OCI-LY3 (cell line): ENCODE results near the gene NTN3.

ENCODE experiments used
- H2AFZ ChIP-seq: fragments of 200-600, 300-600 bp; shearing (Covaris generic); 2 replicates; pipeline ENCODE4 v1.6.0; 2014; ENCODE audit warnings: antibody characterized with exemption, low read depth, low read length
- H3K27ac ChIP-seq: fragments of 200-600, 300-600 bp; sonication (generic); 2 replicates; pipeline ENCODE4 v1.5.1; 2014; ENCODE audit warnings: mild to moderate bottlenecking, low read length, moderate library complexity, mixed read lengths
- H3K27me3 ChIP-seq: fragments of 200-600, 300-600 bp; sonication (generic); 2 replicates; pipeline ENCODE4 v1.6.1; 2014; ENCODE audit warnings: low read depth, low read length, mixed read lengths
- H3K36me3 ChIP-seq: fragments of 200-600, 300-600 bp; sonication (generic); replicated peaks from 2 replicates; pipeline ENCODE3; 2014; ENCODE audit warnings: low read depth, low read length, mixed read lengths
- H3K4me1 ChIP-seq: fragments of 300-600, 200-600 bp; sonication (generic); 2 replicates; pipeline ENCODE4 v1.6.1; 2014; ENCODE audit warnings: low read length, mixed read lengths
- H3K4me2 ChIP-seq: fragments of 200-600, 300-600 bp; sonication (generic); 2 replicates; pipeline ENCODE4 v1.6.1; 2014; ENCODE audit warnings: low read length, mixed read lengths
- H3K4me3 ChIP-seq: fragments of 300-600, 200-600 bp; sonication (generic); 2 replicates; pipeline ENCODE4 v1.5.1; 2014; ENCODE audit warnings: antibody characterized with exemption, mild to moderate bottlenecking, low read length, moderate library complexity
- H3K79me2 ChIP-seq: fragments of 300-600, 200-600 bp; shearing (Covaris generic); 2 replicates; pipeline ENCODE4 v1.6.1; 2014; ENCODE audit warnings: mild to moderate bottlenecking, low read length, mixed read lengths
- H3K9ac ChIP-seq: fragments of 300-600, 200-600 bp; shearing (Covaris generic); 2 replicates; pipeline ENCODE4 v1.6.0; 2014; ENCODE audit warnings: mild to moderate bottlenecking, low read length, moderate library complexity
- H3K9me3 ChIP-seq: fragments of 200-600, 300-600 bp; shearing (Covaris generic); 2 replicates; pipeline ENCODE4 v1.6.1; 2014; ENCODE audit warnings: low read length, mixed read lengths; ENCODE audit not compliant: insufficient read depth
- H4K20me1 ChIP-seq: fragments of 200-600, 300-600 bp; sonication (generic); 2 replicates; pipeline ENCODE4 v1.6.1; 2016; ENCODE audit warnings: low read length, mixed read lengths; ENCODE audit not compliant: insufficient read depth
- EZH2phosphoT487 ChIP-seq: fragments of 200-600 bp; shearing (Covaris generic); IDR thresholded peaks from 2 replicates; pipeline ENCODE4 v1.6.1; 2018; ENCODE audit warnings: antibody characterized with exemption, mixed run types, low read depth
- TF ChIP-seq, protein P1 (sequence below): fragments of 200-600, 300-600 bp; sonication (generic); IDR thresholded peaks from 2 replicates; pipeline ENCODE4 v1.5.1; 2014; ENCODE audit warnings: antibody characterized with exemption, low read length, low read depth

The NTN3 gene

GRCh38 chr16:2450975-2451381, 20.1 kb upstream of the NTN3 start:
- Histone ChIP-seq H2AFZ (no peak overlapping the region), H3K9ac (no peak overlapping the region), H3K9me3 (no peaks in the 10 kb centered on the region), H3K27ac (no peak overlapping the region), H3K4me3 (no peak overlapping the region), H3K79me2 (no peaks in the 10 kb centered on the region), H3K27me3 (no peaks in the 10 kb centered on the region), H3K36me3 (peaks cover 68% of the 10 kb centered on the region), H3K4me2 (no peak overlapping the region), H4K20me1 (0 out of 2 replicates have a peak, but pooled peaks cover 4% of the 10 kb centered on the region), H3K4me1 (no peaks in the 10 kb centered on the region)
- TF ChIP-seq EZH2phosphoT487 = no peak
- TF ChIP-seq, protein P1, sequence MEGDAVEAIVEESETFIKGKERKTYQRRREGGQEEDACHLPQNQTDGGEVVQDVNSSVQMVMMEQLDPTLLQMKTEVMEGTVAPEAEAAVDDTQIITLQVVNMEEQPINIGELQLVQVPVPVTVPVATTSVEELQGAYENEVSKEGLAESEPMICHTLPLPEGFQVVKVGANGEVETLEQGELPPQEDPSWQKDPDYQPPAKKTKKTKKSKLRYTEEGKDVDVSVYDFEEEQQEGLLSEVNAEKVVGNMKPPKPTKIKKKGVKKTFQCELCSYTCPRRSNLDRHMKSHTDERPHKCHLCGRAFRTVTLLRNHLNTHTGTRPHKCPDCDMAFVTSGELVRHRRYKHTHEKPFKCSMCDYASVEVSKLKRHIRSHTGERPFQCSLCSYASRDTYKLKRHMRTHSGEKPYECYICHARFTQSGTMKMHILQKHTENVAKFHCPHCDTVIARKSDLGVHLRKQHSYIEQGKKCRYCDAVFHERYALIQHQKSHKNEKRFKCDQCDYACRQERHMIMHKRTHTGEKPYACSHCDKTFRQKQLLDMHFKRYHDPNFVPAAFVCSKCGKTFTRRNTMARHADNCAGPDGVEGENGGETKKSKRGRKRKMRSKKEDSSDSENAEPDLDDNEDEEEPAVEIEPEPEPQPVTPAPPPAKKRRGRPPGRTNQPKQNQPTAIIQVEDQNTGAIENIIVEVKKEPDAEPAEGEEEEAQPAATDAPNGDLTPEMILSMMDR = no peak

DNA sequence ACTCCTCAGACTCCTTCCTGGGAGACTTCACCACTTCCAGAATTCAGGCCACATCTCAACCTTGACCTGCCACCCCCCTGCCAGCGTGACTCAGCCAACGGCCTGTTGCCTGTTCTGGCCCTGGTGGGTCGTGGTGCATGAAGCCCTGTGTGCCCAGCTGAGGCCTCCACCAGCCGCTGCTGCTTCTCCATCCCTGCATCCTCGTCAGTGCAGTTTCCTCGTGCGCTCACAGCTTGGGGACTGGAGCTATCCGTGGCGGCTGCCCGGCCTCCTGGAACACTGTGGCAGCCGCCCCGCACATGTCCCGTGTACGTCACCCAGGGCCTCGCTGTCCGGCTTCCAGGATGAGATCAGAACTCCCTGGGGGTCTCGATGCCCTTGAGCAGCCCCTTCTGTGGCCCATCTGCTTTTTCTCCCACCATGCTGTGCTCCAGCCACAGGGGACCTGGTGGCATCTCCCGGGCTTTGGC, 19.2 kb upstream of the NTN3 start:
- Histone ChIP-seq H4K20me1 (0 out of 2 replicates have a peak, but pooled peaks cover 4% of the 10 kb centered on the region), H3K36me3 (peaks cover 68% of the 10 kb centered on the region), H3K27me3 (no peaks in the 10 kb centered on the region), H2AFZ (no peak overlapping the region), H3K4me2 (no peak overlapping the region), H3K4me1 (no peaks in the 10 kb centered on the region), H3K4me3 (no peak overlapping the region), H3K9me3 (no peaks in the 10 kb centered on the region), H3K9ac (no peak overlapping the region), H3K79me2 (no peaks in the 10 kb centered on the region), H3K27ac (no peak overlapping the region)
- TF ChIP-seq, protein P1 = no peak
- no peak for TF ChIP-seq EZH2phosphoT487

DNA sequence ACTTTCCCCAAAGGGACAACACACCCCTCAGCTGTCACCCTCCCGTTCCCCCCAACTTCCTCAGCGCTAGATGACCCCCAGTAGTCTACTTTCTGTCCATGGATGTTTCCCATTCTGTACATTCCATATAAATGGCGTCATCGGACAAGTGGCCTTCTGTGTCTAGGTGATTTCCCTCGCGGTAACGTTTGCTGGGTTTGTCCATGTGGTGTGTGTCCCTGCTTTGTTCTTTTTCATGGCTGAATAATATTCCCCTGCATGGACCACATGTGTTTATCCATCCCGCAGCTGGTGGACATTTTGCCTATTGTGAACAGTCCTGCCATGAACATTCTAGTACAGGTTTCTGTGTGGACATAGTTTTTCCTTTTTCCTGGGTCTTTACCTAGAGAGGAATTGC, 18.4 kb upstream of the NTN3 start:
- H3K9me3 ChIP-seq = no peaks in the 10 kb centered on the region
- H3K27me3 ChIP-seq = no peaks in the 10 kb centered on the region
- no peak overlapping the region for H2AFZ ChIP-seq
- no peak overlapping the region for H3K4me3 ChIP-seq
- H3K4me2 ChIP-seq = no peak overlapping the region
- no peak for TF ChIP-seq EZH2phosphoT487
- TF ChIP-seq, protein P1 = no peak
- peaks cover 67% of the 10 kb centered on the region for H3K36me3 ChIP-seq
- H3K4me1 ChIP-seq = no peaks in the 10 kb centered on the region
- no peaks in the 10 kb centered on the region for H3K79me2 ChIP-seq
- H3K27ac ChIP-seq = no peak overlapping the region
- H4K20me1 ChIP-seq = 0 out of 2 replicates have a peak, but pooled peaks cover 4% of the 10 kb centered on the region
- H3K9ac ChIP-seq = no peak overlapping the region

- no peaks in the 10 kb centered on the region for H3K9me3 ChIP-seq
Measured at GRCh38 chr16:2455081-2455845, 15.8 kb upstream of the NTN3 start.

More at GRCh38 chr16:2455081-2455845, 15.8 kb upstream of the NTN3 start:
- H3K4me3 ChIP-seq = no peak overlapping the region
- TF ChIP-seq, protein P1 = no peak
- TF ChIP-seq EZH2phosphoT487 = no peak
- peaks cover 49% of the 10 kb centered on the region for H3K36me3 ChIP-seq
- H3K4me2 ChIP-seq = no peak overlapping the region
- H3K4me1 ChIP-seq = peaks cover 10% of the 10 kb centered on the region; the same call in 1 of the 2 replicates
- no peak overlapping the region for H2AFZ ChIP-seq
- no peaks in the 10 kb centered on the region for H3K79me2 ChIP-seq
- H3K27ac ChIP-seq = no peak overlapping the region
- 0 out of 2 replicates have a peak, but pooled peaks cover 4% of the 10 kb centered on the region for H4K20me1 ChIP-seq
- no peaks in the 10 kb centered on the region for H3K27me3 ChIP-seq
- H3K9ac ChIP-seq = no peak overlapping the region
